ENCODE data around the gene PIK3R2. TPM values are rescaled to one million over a fixed set of nuclear protein-coding genes. Genes with fewer than 3 reads are reported as not detected.

The PIK3R2 gene
- total and polyA plus RNA-seq, 2 experiments from 2014 or later, result 1.5 to 29.2 TPM

- no peaks in the 10 kb centered on the region for H3K4me1 ChIP-seq (ENCODE audit: insufficient read depth)
- H3F3A ChIP-seq (ENCODE audit: insufficient read depth), result no peaks in the 10 kb centered on the region; the same call in 1 of the 2 replicates
- H3K9me2 ChIP-seq (ENCODE audit: insufficient read depth), result no peaks in the 10 kb centered on the region
- H4K20me1 ChIP-seq (ENCODE audit: insufficient read depth), result no peaks in the 10 kb centered on the region
- no peak for TF ChIP-seq EZH2phosphoT487 (IDR thresholded peaks at IDR 0.05; ENCODE audit: insufficient read depth, low read depth)
- no peak for TF ChIP-seq EZH2 (IDR thresholded peaks at IDR 0.05; ENCODE audit: insufficient read depth, poor library complexity, severe bottlenecking)
- H2AFZ ChIP-seq, result no peak overlapping the region
- 94 to 100% methylated on average over 8 of the region's 8 CpGs for WGBS, 2 experiments (ENCODE audit: low coverage in 1 of 2, low lambda C conversion rate in 2 of 2, missing lambda C conversion rate in 2 of 2)
- DNase-seq, result no peak
- in situ Hi-C loops (cut with MboI), result no loop called here
- no peaks in the 10 kb centered on the region for H3K9me3 ChIP-seq (ENCODE audit: low read depth)
- no peak overlapping the region for H3K27ac ChIP-seq
- no peaks in the 10 kb centered on the region for H3K79me2 ChIP-seq (ENCODE audit: insufficient read depth)
- peaks cover 2% of the 10 kb centered on the region; the same call in 1 of the 2 replicates for H3K36me3 ChIP-seq (ENCODE audit: low read depth)
- no peak overlapping the region for H3K9ac ChIP-seq
- no peak overlapping the region for H3K4me2 ChIP-seq (ENCODE audit: unreplicated experiment)
- no peaks in the 10 kb centered on the region for H3K27me3 ChIP-seq (replicated peaks; ENCODE audit: insufficient read depth)
- H3K4me3 ChIP-seq, result no peak overlapping the region
Measured at GRCh38 chr19:18171605-18172327, 18.8 kb downstream of the PIK3R2 start.

- no peak overlapping the region for H3K9ac ChIP-seq
- no peaks in the 10 kb centered on the region for H4K20me1 ChIP-seq (ENCODE audit: insufficient read depth)
- H3K36me3 ChIP-seq (ENCODE audit: low read depth), result peaks cover 2% of the 10 kb centered on the region; the same call in 1 of the 2 replicates
- no peak overlapping the region for H3K4me2 ChIP-seq (ENCODE audit: unreplicated experiment)
- H3K9me2 ChIP-seq (ENCODE audit: insufficient read depth), result no peaks in the 10 kb centered on the region
- no peak overlapping the region for H3K27ac ChIP-seq
- H3K4me1 ChIP-seq (ENCODE audit: insufficient read depth), result no peaks in the 10 kb centered on the region
- no peaks in the 10 kb centered on the region for H3K9me3 ChIP-seq (ENCODE audit: low read depth)
- no peak overlapping the region for H2AFZ ChIP-seq
- TF ChIP-seq EZH2phosphoT487 (IDR thresholded peaks at IDR 0.05; ENCODE audit: insufficient read depth, low read depth) (no peak), EZH2 (IDR thresholded peaks at IDR 0.05; ENCODE audit: insufficient read depth, poor library complexity, severe bottlenecking) (no peak)
- in situ Hi-C loops (cut with MboI), result no loop called here
- H3F3A ChIP-seq (ENCODE audit: insufficient read depth), result no peaks in the 10 kb centered on the region; the same call in 1 of the 2 replicates
- no peak for DNase-seq
- no peaks in the 10 kb centered on the region for H3K79me2 ChIP-seq (ENCODE audit: insufficient read depth)
- 86 to 89% methylated on average over 7 of the region's 7 CpGs for WGBS, 2 experiments (ENCODE audit: low coverage in 1 of 2, low lambda C conversion rate in 2 of 2, missing lambda C conversion rate in 2 of 2)
- H3K4me3 ChIP-seq, result no peak overlapping the region
- no peaks in the 10 kb centered on the region for H3K27me3 ChIP-seq (replicated peaks; ENCODE audit: insufficient read depth)
Measured at GRCh38 chr19:18172331-18173053, 19.5 kb downstream of the PIK3R2 start.

GRCh38 chr19:18173054-18173571, 20.1 kb downstream of the PIK3R2 start:
- Histone ChIP-seq H3K9me2 (ENCODE audit: insufficient read depth) (no peaks in the 10 kb centered on the region), H3K36me3 (ENCODE audit: low read depth) (peaks cover 2% of the 10 kb centered on the region; the same call in 1 of the 2 replicates), H3K4me2 (ENCODE audit: unreplicated experiment) (peak overlapping the region; percentile 81), H3F3A (ENCODE audit: insufficient read depth) (no peaks in the 10 kb centered on the region; the same call in 1 of the 2 replicates), H3K9ac (peak overlapping the region; percentile 58; the same call in 1 of the 2 replicates), H3K4me3 (peak overlapping the region; percentile 78), H2AFZ (peak overlapping the region; percentile 89), H3K27me3 (replicated peaks; ENCODE audit: insufficient read depth) (no peaks in the 10 kb centered on the region), H3K4me1 (ENCODE audit: insufficient read depth) (no peaks in the 10 kb centered on the region), H3K79me2 (ENCODE audit: insufficient read depth) (no peaks in the 10 kb centered on the region), H3K9me3 (ENCODE audit: low read depth) (no peaks in the 10 kb centered on the region), H4K20me1 (ENCODE audit: insufficient read depth) (no peaks in the 10 kb centered on the region), H3K27ac (no peak overlapping the region)
- peak; percentile 67 for DNase-seq
- in situ Hi-C loops (cut with MboI), result no loop called here
- TF ChIP-seq EZH2phosphoT487 (IDR thresholded peaks at IDR 0.05; ENCODE audit: insufficient read depth, low read depth) (no peak), EZH2 (IDR thresholded peaks at IDR 0.05; ENCODE audit: insufficient read depth, poor library complexity, severe bottlenecking) (no peak)
- 19 to 22% methylated on average over 10 to 18 of the region's 18 CpGs for WGBS, 2 experiments (ENCODE audit: low coverage in 1 of 2, low lambda C conversion rate in 2 of 2, missing lambda C conversion rate in 2 of 2)

GRCh38 chr19:18173572-18174288, 20.8 kb downstream of the PIK3R2 start, which contains the start of gene IFI30:
Gene IFI30 (plus strand): TSS chr19:18173813. CDS start chr19:18173842, 29 bp downstream.
- Histone ChIP-seq H3K27me3 (replicated peaks; ENCODE audit: insufficient read depth) (no peaks in the 10 kb centered on the region), H3K4me3 (peak within 1 kb of the TSS; percentile 78), H3K9ac (peak within 1 kb of the TSS; percentile 58), H3K4me2 (ENCODE audit: unreplicated experiment) (peak within 1 kb of the TSS; percentile 81), H3K9me2 (ENCODE audit: insufficient read depth) (no peaks in the 10 kb centered on the region), H3K27ac (no peak within 1 kb of the TSS), H4K20me1 (ENCODE audit: insufficient read depth) (no peaks in the 10 kb centered on the region), H3K4me1 (ENCODE audit: insufficient read depth) (no peaks in the 10 kb centered on the region), H3K9me3 (ENCODE audit: low read depth) (no peaks in the 10 kb centered on the region), H3K79me2 (ENCODE audit: insufficient read depth) (no peaks in the 10 kb centered on the region), H3F3A (ENCODE audit: insufficient read depth) (no peaks in the 10 kb centered on the region; the same call in 1 of the 2 replicates), H3K36me3 (ENCODE audit: low read depth) (no peaks in the 10 kb centered on the region; the same call in 1 of the 2 replicates), H2AFZ (peak within 1 kb of the TSS; percentile 89)
- peak; percentile 70 for DNase-seq
- in situ Hi-C loops (cut with MboI), result no loop called here
- no peak for TF ChIP-seq EZH2 (IDR thresholded peaks at IDR 0.05; ENCODE audit: insufficient read depth, poor library complexity, severe bottlenecking)
- no peak for TF ChIP-seq EZH2phosphoT487 (IDR thresholded peaks at IDR 0.05; ENCODE audit: insufficient read depth, low read depth)
- 1 to 2% methylated on average over 41 to 44 of the region's 47 CpGs for WGBS, 2 experiments (ENCODE audit: low coverage in 1 of 2, low lambda C conversion rate in 2 of 2, missing lambda C conversion rate in 2 of 2)
